ENCODE measurements around the gene SMIM35.
"Not testable (repeated sequence)": the region's sequence is repeated elsewhere in the genome, so short reads cannot be mapped to it uniquely, and the experiment has no call there.

The SMIM35 gene

GRCh38 chr11:117983163-117983475, 103.6 kb downstream of the SMIM35 start:
- DNase-seq (ENCODE audit: low read depth): no peak

GRCh38 chr11:117980720-117981119, 106.0 kb downstream of the SMIM35 start:
- DNase-seq (ENCODE audit: low read depth): no peak

GRCh38 chr11:117980280-117980679, 106.5 kb downstream of the SMIM35 start:
- DNase-seq (ENCODE audit: low read depth): no peak

GRCh38 chr11:117979481-117980211, 107.1 kb downstream of the SMIM35 start:
- no peak for DNase-seq (ENCODE audit: low read depth)

- DNase-seq (ENCODE audit: low read depth): no peak
Measured at GRCh38 chr11:117978991-117979390, 107.8 kb downstream of the SMIM35 start.

GRCh38 chr11:117978291-117978910, 108.4 kb downstream of the SMIM35 start:
- not testable (repeated sequence) for DNase-seq (ENCODE audit: low read depth)

- DNase-seq (ENCODE audit: low read depth): not testable (repeated sequence)
Measured at GRCh38 chr11:117977612-117978264, 109.0 kb downstream of the SMIM35 start.

GRCh38 chr11:117977029-117977428, 109.7 kb downstream of the SMIM35 start:
- DNase-seq (ENCODE audit: low read depth): no peak

- DNase-seq (ENCODE audit: low read depth): no peak
Measured at GRCh38 chr11:117976445-117976844, 110.3 kb downstream of the SMIM35 start.

GRCh38 chr11:117973503-117973860, 113.3 kb downstream of the SMIM35 start:
- DNase-seq (ENCODE audit: low read depth): no peak

- DNase-seq (ENCODE audit: low read depth): no peak
Measured at GRCh38 chr11:117972629-117973502, 113.9 kb downstream of the SMIM35 start.

- DNase-seq (ENCODE audit: low read depth): no peak
Measured at GRCh38 chr11:117972044-117972443, 114.7 kb downstream of the SMIM35 start.

GRCh38 chr11:117970400-117971024, 116.3 kb downstream of the SMIM35 start:
- DNase-seq (ENCODE audit: low read depth): no peak

- no peak for DNase-seq (ENCODE audit: low read depth)
Measured at GRCh38 chr11:117969160-117969991, 117.4 kb downstream of the SMIM35 start.

GRCh38 chr11:117966908-117967307, 119.9 kb downstream of the SMIM35 start:
- DNase-seq (ENCODE audit: low read depth): no peak

- DNase-seq (ENCODE audit: low read depth): no peak
Measured at GRCh38 chr11:117962826-117963225, 123.9 kb downstream of the SMIM35 start.

- no peak for DNase-seq (ENCODE audit: low read depth)
Measured at GRCh38 chr11:117961896-117962295, 124.9 kb downstream of the SMIM35 start.

GRCh38 chr11:117960406-117960805, 126.4 kb downstream of the SMIM35 start:
- DNase-seq (ENCODE audit: low read depth): no peak

GRCh38 chr11:117959438-117960149, 127.2 kb downstream of the SMIM35 start:
- DNase-seq (ENCODE audit: low read depth): no peak

GRCh38 chr11:117958949-117959348, 127.8 kb downstream of the SMIM35 start:
- DNase-seq (ENCODE audit: low read depth): no peak

Data from activated T-cell treated with anti-CD3 and anti-CD28 coated beads for 48 hours (primary cell).